ENCODE results near the gene GLIS1. TPM values are rescaled to one million over a fixed set of nuclear protein-coding genes. Genes with fewer than 3 reads are reported as not detected.

Gene GLIS1
- total RNA-seq, 1 experiment from 2014 or later = 1.7 TPM

DNA sequence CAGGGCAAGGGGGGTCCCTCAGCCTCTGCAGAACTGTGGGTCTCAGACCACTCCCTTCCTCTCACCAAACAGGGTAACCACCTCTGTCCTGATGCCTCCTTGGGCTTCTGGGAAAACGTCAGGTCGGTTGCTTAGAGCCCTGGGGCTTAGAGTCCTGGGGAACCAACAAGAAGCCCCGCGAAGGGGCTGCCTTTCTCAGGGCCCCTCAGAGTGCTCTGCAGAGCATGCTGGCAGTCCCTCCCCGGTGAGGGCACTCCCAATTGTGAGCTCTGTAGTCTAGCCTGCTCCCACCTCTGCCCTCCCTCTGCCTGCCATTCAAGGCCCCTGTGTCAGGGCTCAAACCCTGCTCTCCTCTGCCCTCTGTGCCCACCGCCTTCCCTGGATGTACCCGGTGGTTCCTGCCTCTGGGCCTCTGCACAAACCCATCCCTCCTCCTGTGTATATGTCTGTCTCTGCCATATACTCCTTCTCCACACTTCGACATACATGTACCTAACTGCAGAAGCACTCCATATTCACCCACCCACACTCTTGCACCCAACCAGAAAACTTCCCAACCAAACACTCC is 187.5 kb downstream of the GLIS1 start:
- Histone ChIP-seq H3K4me3 (ENCODE audit: low read length) (no peak overlapping the region), H3K9ac (ENCODE audit: low read length) (no peak overlapping the region), H3K9me3 (ENCODE audit: low read length) (no peaks in the 10 kb centered on the region), H3K27me3 (ENCODE audit: low read length) (no peaks in the 10 kb centered on the region), H3K9me2 (replicated peaks; ENCODE audit: low read length) (no peaks in the 10 kb centered on the region), H3K4me1 (ENCODE audit: insufficient read depth, low read length) (no peaks in the 10 kb centered on the region), H3K4me2 (ENCODE audit: low read length) (no peak overlapping the region), H3F3A (ENCODE audit: low read length, unreplicated experiment) (no peaks in the 10 kb centered on the region), H4K20me1 (ENCODE audit: low read length) (no peaks in the 10 kb centered on the region), H3K79me2 (ENCODE audit: low read length) (no peaks in the 10 kb centered on the region), H2AFZ (ENCODE audit: low read length) (no peak overlapping the region), H3K27ac (ENCODE audit: low read length) (no peak overlapping the region), H3K36me3 (ENCODE audit: low read depth, low read length) (no peaks in the 10 kb centered on the region)
- ATAC-seq (no peak), DNase-seq (no peak)
- no peak for TF ChIP-seq EZH2 (IDR thresholded peaks at IDR 0.05; ENCODE audit: low read length, unreplicated experiment)
- TF ChIP-seq, protein P1, sequence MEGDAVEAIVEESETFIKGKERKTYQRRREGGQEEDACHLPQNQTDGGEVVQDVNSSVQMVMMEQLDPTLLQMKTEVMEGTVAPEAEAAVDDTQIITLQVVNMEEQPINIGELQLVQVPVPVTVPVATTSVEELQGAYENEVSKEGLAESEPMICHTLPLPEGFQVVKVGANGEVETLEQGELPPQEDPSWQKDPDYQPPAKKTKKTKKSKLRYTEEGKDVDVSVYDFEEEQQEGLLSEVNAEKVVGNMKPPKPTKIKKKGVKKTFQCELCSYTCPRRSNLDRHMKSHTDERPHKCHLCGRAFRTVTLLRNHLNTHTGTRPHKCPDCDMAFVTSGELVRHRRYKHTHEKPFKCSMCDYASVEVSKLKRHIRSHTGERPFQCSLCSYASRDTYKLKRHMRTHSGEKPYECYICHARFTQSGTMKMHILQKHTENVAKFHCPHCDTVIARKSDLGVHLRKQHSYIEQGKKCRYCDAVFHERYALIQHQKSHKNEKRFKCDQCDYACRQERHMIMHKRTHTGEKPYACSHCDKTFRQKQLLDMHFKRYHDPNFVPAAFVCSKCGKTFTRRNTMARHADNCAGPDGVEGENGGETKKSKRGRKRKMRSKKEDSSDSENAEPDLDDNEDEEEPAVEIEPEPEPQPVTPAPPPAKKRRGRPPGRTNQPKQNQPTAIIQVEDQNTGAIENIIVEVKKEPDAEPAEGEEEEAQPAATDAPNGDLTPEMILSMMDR (conservative IDR thresholded peaks at IDR 0.05; ENCODE audit: low read depth, low read length) = no peak
- TF ChIP-seq EZH2phosphoT487 (IDR thresholded peaks at IDR 0.05; ENCODE audit: borderline replicate concordance, low read length) = no peak
- intact Hi-C loops (cut with micrococcal nuclease) = no loop called here
- ChIA-PET POLR2A (ENCODE audit: unreplicated experiment) (no interaction called here), CTCF (no interaction called here)
- BruUV-seq (replicated peaks) = no TSS peak

DNA sequence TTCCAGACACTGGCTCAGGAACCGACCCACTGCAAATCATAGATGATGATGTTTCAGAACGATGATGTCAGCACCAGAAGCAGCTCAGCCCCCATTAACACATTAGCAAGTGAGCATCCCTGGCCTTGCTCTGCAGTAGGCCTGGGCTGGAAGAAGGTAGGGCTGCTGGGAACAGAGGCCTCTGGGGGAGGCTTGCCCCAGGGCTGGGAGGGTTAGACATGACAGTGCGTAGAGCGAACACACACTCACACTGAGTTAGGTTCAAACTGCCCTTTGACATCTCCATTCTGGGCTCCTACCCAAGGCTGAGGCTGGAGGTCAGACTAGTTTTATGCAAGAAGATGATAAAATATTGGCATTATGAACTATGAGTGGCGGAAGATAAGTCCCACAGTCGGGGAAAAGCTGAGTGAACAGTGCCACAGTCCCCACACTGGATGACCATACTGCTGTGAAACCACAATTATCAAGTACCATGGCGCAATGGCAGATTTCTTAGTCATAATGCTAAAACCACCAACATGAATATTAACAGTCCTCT is 188.7 kb downstream of the GLIS1 start:
- ChIA-PET CTCF (no interaction called here), POLR2A (ENCODE audit: unreplicated experiment) (no interaction called here)
- H2AFZ ChIP-seq (ENCODE audit: low read length) = no peak overlapping the region
- H3K36me3 ChIP-seq (ENCODE audit: low read depth, low read length) = no peaks in the 10 kb centered on the region
- H3K27ac ChIP-seq (ENCODE audit: low read length) = no peak overlapping the region
- intact Hi-C loops (cut with micrococcal nuclease) = no loop called here
- no TSS peak for BruUV-seq (replicated peaks)
- H3K9me2 ChIP-seq (replicated peaks; ENCODE audit: low read length) = no peaks in the 10 kb centered on the region
- no peak overlapping the region for H3K4me3 ChIP-seq (ENCODE audit: low read length)
- DNase-seq = no peak
- no peaks in the 10 kb centered on the region for H3K27me3 ChIP-seq (ENCODE audit: low read length)
- no peak overlapping the region for H3K9ac ChIP-seq (ENCODE audit: low read length)
- H3K79me2 ChIP-seq (ENCODE audit: low read length) = no peaks in the 10 kb centered on the region
- TF ChIP-seq EZH2 (IDR thresholded peaks at IDR 0.05; ENCODE audit: low read length, unreplicated experiment) (no peak), EZH2phosphoT487 (IDR thresholded peaks at IDR 0.05; ENCODE audit: borderline replicate concordance, low read length) (no peak)
- TF ChIP-seq, protein P1 (conservative IDR thresholded peaks at IDR 0.05; ENCODE audit: low read depth, low read length) = no peak
- no peaks in the 10 kb centered on the region for H3F3A ChIP-seq (ENCODE audit: low read length, unreplicated experiment)
- H3K9me3 ChIP-seq (ENCODE audit: low read length) = no peaks in the 10 kb centered on the region
- no peak overlapping the region for H3K4me2 ChIP-seq (ENCODE audit: low read length)
- no peak for ATAC-seq
- H3K4me1 ChIP-seq (ENCODE audit: insufficient read depth, low read length) = no peaks in the 10 kb centered on the region
- H4K20me1 ChIP-seq (ENCODE audit: low read length) = no peaks in the 10 kb centered on the region

DNA sequence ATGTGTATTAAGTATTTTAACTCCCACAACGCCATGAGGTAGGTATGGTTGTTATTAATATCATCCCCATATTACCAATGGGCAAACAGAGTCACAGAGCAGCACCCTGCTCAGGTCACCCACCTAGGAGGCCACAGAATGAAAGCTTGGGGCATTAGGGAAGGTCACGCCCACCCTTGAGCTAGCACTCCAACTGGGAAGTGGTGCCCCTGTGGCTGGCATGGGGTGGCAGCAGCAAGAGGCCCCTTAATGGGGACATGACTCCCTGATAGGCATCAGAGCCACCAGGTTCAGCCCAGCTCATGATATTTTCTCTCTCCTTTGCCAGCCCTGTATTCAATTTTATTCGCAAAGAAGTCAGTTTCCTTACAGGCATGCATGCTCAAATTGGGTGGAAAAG is 189.2 kb downstream of the GLIS1 start:
- Histone ChIP-seq H3K9ac (ENCODE audit: low read length) (no peak overlapping the region), H3K79me2 (ENCODE audit: low read length) (no peaks in the 10 kb centered on the region), H3F3A (ENCODE audit: low read length, unreplicated experiment) (no peaks in the 10 kb centered on the region), H3K4me1 (ENCODE audit: insufficient read depth, low read length) (no peaks in the 10 kb centered on the region), H3K36me3 (ENCODE audit: low read depth, low read length) (no peaks in the 10 kb centered on the region), H3K9me2 (replicated peaks; ENCODE audit: low read length) (no peaks in the 10 kb centered on the region), H3K4me2 (ENCODE audit: low read length) (no peak overlapping the region), H4K20me1 (ENCODE audit: low read length) (no peaks in the 10 kb centered on the region), H3K9me3 (ENCODE audit: low read length) (no peaks in the 10 kb centered on the region), H2AFZ (ENCODE audit: low read length) (no peak overlapping the region), H3K4me3 (ENCODE audit: low read length) (no peak overlapping the region), H3K27ac (ENCODE audit: low read length) (no peak overlapping the region), H3K27me3 (ENCODE audit: low read length) (no peaks in the 10 kb centered on the region)
- DNase-seq = no peak
- TF ChIP-seq EZH2phosphoT487 (IDR thresholded peaks at IDR 0.05; ENCODE audit: borderline replicate concordance, low read length) (no peak), EZH2 (IDR thresholded peaks at IDR 0.05; ENCODE audit: low read length, unreplicated experiment) (no peak)
- TF ChIP-seq, protein P1 (conservative IDR thresholded peaks at IDR 0.05; ENCODE audit: low read depth, low read length) = no peak
- POLR2A ChIA-PET (ENCODE audit: unreplicated experiment) = no interaction called here
- no peak for ATAC-seq
- no TSS peak for BruUV-seq (replicated peaks)
- CTCF ChIA-PET = no interaction called here
- intact Hi-C loops (cut with micrococcal nuclease) = no loop called here
